HEK293T (cell line): ENCODE results near the gene ETNK1.

Source experiments
- ELF4 ChIP-seq: fragments of 450-650 bp; IDR thresholded peaks from 2 replicates; pipeline ENCODE4 v1.6.1; 2017; ENCODE audit warnings: antibody characterized with exemption
- FOXM1 ChIP-seq: fragments of 450-650 bp; IDR thresholded peaks from 2 replicates; pipeline ENCODE4 v1.6.1; 2017; ENCODE audit warnings: mild to moderate bottlenecking, borderline replicate concordance
- PKNOX1 ChIP-seq: fragments of 450-650 bp; IDR thresholded peaks from 2 replicates; pipeline ENCODE4 v1.6.1; 2016
- SP1 ChIP-seq: fragments of 450-650 bp; IDR thresholded peaks from 2 replicates; pipeline ENCODE4 v1.6.1; 2017

DNA sequence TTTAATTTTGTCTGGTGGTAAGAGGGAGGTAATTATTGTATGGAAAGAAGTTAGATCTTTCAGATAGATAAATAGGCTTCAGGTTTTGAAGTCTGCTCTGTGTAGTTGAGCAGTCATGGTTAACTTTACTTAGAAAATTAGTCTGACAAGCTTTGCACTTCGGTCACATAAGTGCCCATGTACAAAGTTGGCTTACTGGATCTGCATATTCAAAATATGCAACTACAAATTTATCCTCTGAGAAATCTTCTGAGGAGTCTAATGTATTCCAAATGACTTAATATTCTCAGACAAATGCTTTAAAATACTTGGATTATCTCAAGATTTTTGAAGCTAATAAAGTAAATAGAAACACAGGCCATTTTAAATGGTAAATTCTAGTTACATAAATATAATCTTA is 61.2 kb downstream of the ETNK1 start:
- TF ChIP-seq ELF4 (no peak), FOXM1 (no peak), SP1 (no peak), PKNOX1 (no peak)
